MCF 10A (cell line): ENCODE measurements around the gene SLC4A2. TPM values are rescaled to one million over a fixed set of nuclear protein-coding genes. Genes with fewer than 3 reads are reported as not detected.

Experiments used
- BruUV-seq: library from RNA; stranded (reverse); fragments of 400-500 nt; replicated peaks from 2 replicates; lab custom pipeline; 2021; lab: Mats Ljungman, UMichigan
- CTCF ChIA-PET: fragments of 300-600 bp; sonication (Branson Sonifier 250); formaldehyde crosslinking; extraction: SDS; loops from one replicate; lab custom pipeline; 2021; ENCODE audit warnings: antibody characterized with exemption, inconsistent platforms; lab: Yijun Ruan, JAX
- POLR2A ChIA-PET: fragments of 300-600, 350-650 bp; sonication (Branson Sonifier 250); formaldehyde crosslinking; extraction: SDS; loops from one replicate; lab custom pipeline; 2020; ENCODE audit warnings: antibody characterized with exemption, inconsistent platforms; lab: Yijun Ruan, JAX
- DNase-seq: peaks from one replicate; pipeline ENCODE4 v3.0.0-alpha.2; 2018; ENCODE audit not compliant: unreplicated experiment
- H3K27ac Mint-ChIP-seq: one replicate; pipeline ENCODE4 v1.8.0; 2022; ENCODE audit warnings: mild to moderate bottlenecking, low read depth, mixed read lengths; ENCODE audit not compliant: unreplicated experiment
- H3K27me3 Mint-ChIP-seq: one replicate; pipeline ENCODE4 v1.8.0; 2022; ENCODE audit warnings: mixed read lengths; ENCODE audit not compliant: insufficient read depth, unreplicated experiment
- H3K36me3 Mint-ChIP-seq: one replicate; pipeline ENCODE4 v1.8.0; 2022; ENCODE audit warnings: mild to moderate bottlenecking, moderate library complexity, mixed read lengths; ENCODE audit not compliant: insufficient read depth, unreplicated experiment
- H3K4me1 Mint-ChIP-seq: one replicate; pipeline ENCODE4 v1.8.0; 2022; ENCODE audit warnings: mixed read lengths; ENCODE audit not compliant: insufficient read depth, unreplicated experiment
- H3K4me3 Mint-ChIP-seq: one replicate; pipeline ENCODE4 v1.8.0; 2022; ENCODE audit warnings: mild to moderate bottlenecking, moderate library complexity, mixed read lengths; ENCODE audit not compliant: unreplicated experiment
- H3K9me3 Mint-ChIP-seq: one replicate; pipeline ENCODE4 v1.8.0; 2022; ENCODE audit warnings: mixed read lengths; ENCODE audit not compliant: unreplicated experiment
- CTCF ChIP-seq: fragments of 200-600 bp; IDR thresholded peaks from one replicate; pipeline ENCODE4 v1.8.0; 2022; ENCODE audit warnings: antibody characterized with exemption, mild to moderate bottlenecking; ENCODE audit not compliant: unreplicated experiment
- intact Hi-C: fragments of 100-400 bp; cut with micrococcal nuclease; formaldehyde crosslinking; loops from 2 replicates; pipeline ENCODE4 v1.14.1; 2022
- total RNA-seq: library from RNA; stranded (reverse); gene quantifications from 2 replicates; pipeline ENCODE4 v1.2.3, GENCODE V29; 2022

Gene SLC4A2
- total RNA-seq, 1 experiment from 2014 or later = 112 TPM

GRCh38 chr7:151122796-151123157 lies 63.4 kb downstream of the SLC4A2 start:
- no peaks in the 10 kb centered on the region for H3K9me3 Mint-ChIP-seq
- TF ChIP-seq CTCF = no peak
- H3K36me3 Mint-ChIP-seq = peaks cover 46% of the 10 kb centered on the region
- no peak for DNase-seq
- H3K4me1 Mint-ChIP-seq = peaks cover 6% of the 10 kb centered on the region
- ChIA-PET CTCF (interaction anchor here (0.6 to 2.3 kb wide), 8 partner anchors 9 to 613 kb away, joined by 3 to 11 read pairs (median 4); no protein-coding TSS in a partner anchor), POLR2A (no interaction called here)
- BruUV-seq = no TSS peak
- no peak overlapping the region for H3K27ac Mint-ChIP-seq
- intact Hi-C loops = no loop called here
- no peak overlapping the region for H3K4me3 Mint-ChIP-seq
- no peaks in the 10 kb centered on the region for H3K27me3 Mint-ChIP-seq

GRCh38 chr7:151123158-151123821 lies 63.9 kb downstream of the SLC4A2 start:
- H3K4me3 Mint-ChIP-seq = no peak overlapping the region
- H3K4me1 Mint-ChIP-seq = peaks cover 6% of the 10 kb centered on the region
- no peak for DNase-seq
- CTCF ChIA-PET = interaction anchor here (0.6 to 2.3 kb wide), 29 partner anchors 9 to 792 kb away, joined by 3 to 11 read pairs (median 4); no protein-coding TSS in a partner anchor
- peaks cover 46% of the 10 kb centered on the region for H3K36me3 Mint-ChIP-seq
- TF ChIP-seq CTCF = no peak
- H3K27ac Mint-ChIP-seq = no peak overlapping the region
- intact Hi-C loops = no loop called here
- H3K9me3 Mint-ChIP-seq = no peaks in the 10 kb centered on the region
- BruUV-seq = no TSS peak
- POLR2A ChIA-PET = interaction anchor here (1.7 kb wide), 1 partner anchor 9 kb away, joined by 12 read pairs; no protein-coding TSS in a partner anchor
- no peaks in the 10 kb centered on the region for H3K27me3 Mint-ChIP-seq

GRCh38 chr7:151123822-151124464 lies 64.6 kb downstream of the SLC4A2 start:
- ChIA-PET POLR2A (interaction anchor here (1.7 kb wide), 1 partner anchor 9 kb away, joined by 12 read pairs; no protein-coding TSS in a partner anchor), CTCF (interaction anchor here (0.6 to 2.3 kb wide), 38 partner anchors 8 to 910 kb away, joined by 3 to 11 read pairs (median 4); no protein-coding TSS in a partner anchor)
- Mint-ChIP-seq H3K4me3 (no peak overlapping the region), H3K4me1 (peaks cover 6% of the 10 kb centered on the region), H3K27me3 (no peaks in the 10 kb centered on the region), H3K9me3 (no peaks in the 10 kb centered on the region), H3K36me3 (peaks cover 46% of the 10 kb centered on the region), H3K27ac (no peak overlapping the region)
- BruUV-seq = no TSS peak
- intact Hi-C loops = loop anchor here (1.0 kb wide), 2 partner anchors 48 to 179 kb away; no protein-coding TSS in a partner anchor
- DNase-seq = peak; percentile 82
- TF ChIP-seq CTCF = peak; percentile 96

- BruUV-seq = no TSS peak
- POLR2A ChIA-PET = interaction anchor here (1.7 kb wide), 1 partner anchor 10 kb away, joined by 12 read pairs; no protein-coding TSS in a partner anchor
Measured at GRCh38 chr7:151124481-151124880, 65.1 kb downstream of the SLC4A2 start.

More at GRCh38 chr7:151124481-151124880, 65.1 kb downstream of the SLC4A2 start:
- Mint-ChIP-seq H3K4me1 (peaks cover under 1% of the 10 kb centered on the region), H3K36me3 (peaks cover 44% of the 10 kb centered on the region), H3K27me3 (no peaks in the 10 kb centered on the region), H3K9me3 (no peaks in the 10 kb centered on the region), H3K27ac (no peak overlapping the region), H3K4me3 (no peak overlapping the region)
- no peak for DNase-seq
- TF ChIP-seq CTCF = no peak
- intact Hi-C loops = loop anchor here (1.0 kb wide), 2 partner anchors 48 to 179 kb away; no protein-coding TSS in a partner anchor
- CTCF ChIA-PET = interaction anchor here (0.6 to 2.3 kb wide), 32 partner anchors 8 to 910 kb away, joined by 3 to 9 read pairs (median 4); no protein-coding TSS in a partner anchor
